Measurements from ENCODE around the gene CUX1. TPM values are rescaled to one million over a fixed set of nuclear protein-coding genes. Genes with fewer than 3 reads are reported as not detected.

Gene CUX1
- total and polyA plus RNA-seq, 2 donors (not counting 1 experiment from before 2014, with no cell fraction given), result 10.8 to 86.5 TPM

DNA sequence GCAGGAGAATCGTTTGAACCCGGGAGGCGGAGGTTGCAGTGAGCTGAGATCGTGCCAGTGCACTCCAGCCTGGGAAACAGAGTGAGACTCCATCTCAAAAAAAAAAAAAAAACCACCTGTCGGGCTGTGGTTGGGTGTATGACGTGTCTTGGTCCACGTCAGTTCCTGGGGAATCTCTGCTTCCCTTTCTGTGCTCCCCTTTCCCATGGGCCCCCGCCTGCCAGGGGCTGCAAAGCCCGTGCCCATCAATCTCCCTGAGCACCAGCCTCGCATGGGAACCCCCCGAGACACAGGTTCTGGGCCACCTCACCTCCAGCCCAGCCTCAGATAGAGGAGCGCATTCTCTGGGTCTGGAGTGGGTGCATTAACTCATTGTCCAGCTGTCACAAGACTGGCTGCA, 467.0 kb downstream of the CUX1 start:
- Histone ChIP-seq H3K27me3 (replicated peaks in 1 of 4; ENCODE audit: control extremely low read depth in 1 of 4, control insufficient read depth in 3 of 4, insufficient read depth in 4 of 4, low read length in 3 of 4) (no peaks in the 10 kb centered on the region), H3K79me2 (ENCODE audit: control insufficient read depth, insufficient read depth, low read length) (peaks cover 42% of the 10 kb centered on the region), H3K36me3 (replicated peaks in 1 of 2; ENCODE audit: control extremely low read depth in 1 of 2, control insufficient read depth in 1 of 2, extremely low read depth in 1 of 2, insufficient read depth in 2 of 2, low read length in 1 of 2) (no peaks in the 10 kb centered on the region), H3K9ac (ENCODE audit: low read length) (peak overlapping the region; percentile 85), H3K9me3 (ENCODE audit: control extremely low read depth in 1 of 3, control insufficient read depth in 2 of 3, insufficient read depth in 1 of 3, low read length in 2 of 3) (no peaks in the 10 kb centered on the region), H3K4me1 (ENCODE audit: control insufficient read depth in 2 of 2, insufficient read depth in 2 of 2, low read length in 2 of 2) (peaks cover 42 to 54% of the 10 kb centered on the region in 2 donors), H3K27ac (ENCODE audit: low read length in 2 of 2) (no peak overlapping the region), H3K4me2 (replicated peaks; ENCODE audit: low read depth, low read length, poor library complexity, severe bottlenecking) (peak overlapping the region; percentile 99), H2AFZ (ENCODE audit: insufficient read depth, low read depth, low read length, poor library complexity, severe bottlenecking) (peak overlapping the region; percentile 91), H4K20me1 (ENCODE audit: control insufficient read depth, insufficient read depth, low read length, poor library complexity, severe bottlenecking) (peaks cover 35% of the 10 kb centered on the region), H3K4me3 (ENCODE audit: control extremely low read depth in 1 of 5, extremely low read depth in 1 of 5, insufficient read depth in 1 of 5, low read depth in 2 of 5, low read length in 4 of 5) (peak overlapping the region in 4 of 5 experiments; percentile 62 to 96 (median 86))
- intact Hi-C loops (cut with micrococcal nuclease), result no loop called here
- ChIA-PET CTCF (interaction anchor here (1.3 to 15.7 kb wide), 3 partner anchors 26 to 120 kb away, joined by 3 to 351 read pairs (median 4); partner anchors contain the start of gene PRKRIP1), POLR2A (interaction anchor here (0.6 to 2.2 kb wide), 3 partner anchors 23 to 111 kb away, joined by 6 to 7 read pairs (median 7); partner anchors contain the start of gene PRKRIP1)
- ATAC-seq (ENCODE audit: low read depth) (no peak), DNase-seq (peak; percentile 76)
- H3K9me3 Mint-ChIP-seq (ENCODE audit: insufficient read depth), result no peaks in the 10 kb centered on the region
- 66% methylated on average over 2 of the region's 12 CpGs for WGBS (ENCODE audit: insufficient coverage)
- H3K4me1 Mint-ChIP-seq, result peaks cover 51% of the 10 kb centered on the region
- H3K27ac Mint-ChIP-seq, result peak overlapping the region; percentile 70
- H3K27me3 Mint-ChIP-seq, result no peaks in the 10 kb centered on the region
- TF ChIP-seq EZH2 (IDR thresholded peaks at IDR 0.05; ENCODE audit: borderline replicate concordance, insufficient read depth, low read depth, low read length, poor library complexity, severe bottlenecking), result no peak
- TF ChIP-seq CTCF (IDR thresholded peaks at IDR 0.05), result no peak
- peak overlapping the region; percentile 77 for H3K4me3 Mint-ChIP-seq

DNA sequence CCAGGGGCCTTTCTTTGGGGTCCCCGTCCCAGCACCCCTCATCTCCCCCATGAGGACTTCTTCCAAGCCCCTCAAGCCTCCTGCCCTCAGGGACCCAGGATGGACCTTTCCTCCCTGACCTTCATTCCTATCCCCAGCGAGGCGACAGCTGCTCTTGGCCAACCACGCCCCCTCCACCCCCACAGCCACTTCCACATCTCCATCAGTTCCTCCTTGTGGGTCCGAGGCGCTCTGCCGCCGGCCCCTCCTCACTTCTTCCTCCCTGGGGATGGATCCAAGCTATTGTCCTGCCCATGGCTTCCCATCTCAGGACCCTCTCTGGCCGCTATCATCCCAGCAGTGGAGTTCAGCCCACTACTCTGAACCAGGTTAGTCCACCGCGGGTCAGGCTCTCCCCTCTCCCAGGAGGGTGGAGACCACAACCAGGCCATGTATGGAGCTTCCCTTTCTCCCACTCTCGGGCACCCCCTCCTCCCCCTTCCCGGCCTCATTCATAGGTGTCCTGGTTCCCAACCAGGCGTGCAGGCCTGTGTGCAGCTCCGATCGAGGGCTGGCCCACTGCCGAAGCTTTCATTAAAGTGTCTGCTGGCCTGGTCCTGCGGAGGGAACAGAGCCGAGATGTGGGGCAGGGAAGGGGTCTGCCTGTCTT, 467.6 kb downstream of the CUX1 start:
- WGBS (ENCODE audit: insufficient coverage), result 16% methylated on average over 19 of the region's 19 CpGs
- no peaks in the 10 kb centered on the region for H3K27me3 Mint-ChIP-seq
- Histone ChIP-seq H3K4me1 (ENCODE audit: control insufficient read depth in 2 of 2, insufficient read depth in 2 of 2, low read length in 2 of 2) (peaks cover 42 to 54% of the 10 kb centered on the region in 2 donors), H2AFZ (ENCODE audit: insufficient read depth, low read depth, low read length, poor library complexity, severe bottlenecking) (peak overlapping the region; percentile 91), H3K4me3 (ENCODE audit: control extremely low read depth in 1 of 5, extremely low read depth in 1 of 5, insufficient read depth in 1 of 5, low read depth in 2 of 5, low read length in 4 of 5) (peak overlapping the region; percentile 61 to 96 (median 83)), H3K27ac (ENCODE audit: low read length in 2 of 2) (peak overlapping the region in 1 of 2 donors; percentile 74), H3K27me3 (replicated peaks in 1 of 4; ENCODE audit: control extremely low read depth in 1 of 4, control insufficient read depth in 3 of 4, insufficient read depth in 4 of 4, low read length in 3 of 4) (no peaks in the 10 kb centered on the region), H4K20me1 (ENCODE audit: control insufficient read depth, insufficient read depth, low read length, poor library complexity, severe bottlenecking) (peaks cover 39% of the 10 kb centered on the region), H3K9ac (ENCODE audit: low read length) (peak overlapping the region; percentile 85), H3K4me2 (replicated peaks; ENCODE audit: low read depth, low read length, poor library complexity, severe bottlenecking) (peak overlapping the region; percentile 99), H3K79me2 (ENCODE audit: control insufficient read depth, insufficient read depth, low read length) (peaks cover 45% of the 10 kb centered on the region), H3K36me3 (replicated peaks in 1 of 2; ENCODE audit: control extremely low read depth in 1 of 2, control insufficient read depth in 1 of 2, extremely low read depth in 1 of 2, insufficient read depth in 2 of 2, low read length in 1 of 2) (no peaks in the 10 kb centered on the region), H3K9me3 (ENCODE audit: control extremely low read depth in 1 of 3, control insufficient read depth in 2 of 3, insufficient read depth in 1 of 3, low read length in 2 of 3) (no peaks in the 10 kb centered on the region)
- POLR2A ChIA-PET, result interaction anchor here (1.9 to 2.2 kb wide), 2 partner anchors 22 to 110 kb away, joined by 6 to 7 read pairs; partner anchors contain the start of gene PRKRIP1
- peaks cover 52% of the 10 kb centered on the region for H3K4me1 Mint-ChIP-seq
- CTCF ChIA-PET, result interaction anchor here (0.9 to 15.7 kb wide), 4 partner anchors 25 to 742 kb away, joined by 3 to 351 read pairs (median 4); partner anchors contain the start of gene PRKRIP1
- H3K27ac Mint-ChIP-seq, result peak overlapping the region; percentile 70
- DNase-seq (peak; percentile 70), ATAC-seq (ENCODE audit: low read depth) (no peak)
- TF ChIP-seq EZH2 (IDR thresholded peaks at IDR 0.05; ENCODE audit: borderline replicate concordance, insufficient read depth, low read depth, low read length, poor library complexity, severe bottlenecking), result no peak
- TF ChIP-seq CTCF (IDR thresholded peaks at IDR 0.05), result no peak
- intact Hi-C loops (cut with micrococcal nuclease), result loop anchor here (5.0 kb wide), 1 partner anchor 177 kb away; the partner anchor contains the start of genes ALKBH4 and LRWD1
- H3K9me3 Mint-ChIP-seq (ENCODE audit: insufficient read depth), result no peaks in the 10 kb centered on the region
- peak overlapping the region; percentile 77 for H3K4me3 Mint-ChIP-seq
